Heart right ventricle (tissue), 16 donors: ENCODE measurements around the gene RPA4. TPM values are rescaled to one million over a fixed set of nuclear protein-coding genes. Genes with fewer than 3 reads are reported as not detected.

Source experiments
- ATAC-seq, 8 donors: fragments of 200-7000 bp; cut with Tn5 transposase; one replicate each; pipeline ENCODE4 v1.9.1; 2020; ENCODE audit warnings: mild to moderate bottlenecking in 8 of 8, moderate library complexity in 8 of 8, moderate number of reproducible peaks in 1 of 8
- DNase-seq, 2 donors: peaks; one replicate each; pipeline ENCODE4 v3.0.0-alpha.2; 2020
- H3K27ac ChIP-seq, 10 donors: fragments of 200-600 bp; sonication (generic) in 2 of 10; one replicate each; pipeline versions ENCODE4 v1.5.0 to v1.8.0; 2020 to 2022; ENCODE audit warnings: mild to moderate bottlenecking in 3 of 10
- H3K27me3 ChIP-seq, 7 donors: fragments of 200-600 bp; one replicate each; pipeline ENCODE4 v1.8.0; 2021 to 2022; ENCODE audit warnings: mild to moderate bottlenecking in 2 of 7
- H3K36me3 ChIP-seq, 9 donors: fragments of 200-600 bp; sonication (generic) in 1 of 9; one replicate each; pipeline versions ENCODE4 v1.5.0 to v1.8.0; 2020 to 2022; ENCODE audit warnings: mild to moderate bottlenecking in 2 of 9
- H3K4me1 ChIP-seq, 9 donors: fragments of 200-600 bp; sonication (generic) in 1 of 9; one replicate each; pipeline versions ENCODE4 v1.5.0 to v1.8.0; 2020 to 2022; ENCODE audit warnings: mild to moderate bottlenecking in 4 of 9
- H3K4me3 ChIP-seq, 10 donors: fragments of 200-600 bp; sonication (generic) in 2 of 10; one replicate each; pipeline versions ENCODE4 v1.5.0 to v1.8.0; 2020 to 2022; ENCODE audit warnings: mild to moderate bottlenecking in 7 of 10, moderate library complexity in 2 of 10
- H3K9me3 ChIP-seq, 11 donors: fragments of 200-600 bp in 10 of 11; sonication (generic) in 2 of 11; one replicate each; pipeline versions ENCODE4 v1.5.0 to v1.8.0; 2013 to 2022; ENCODE audit warnings: mild to moderate bottlenecking in 2 of 11, control low read depth in 1 of 11, moderate library complexity in 1 of 11
- WGBS, 2 donors: extraction: QIAGEN DNeasy Blood & Tissue Kit; methylation state at CpG; one replicate each; pipeline ENCODE4 v1.1.7; 2013; ENCODE audit warnings: inconsistent platforms in 1 of 2; 5-methylcytosine and 5-hydroxymethylcytosine counted together
- intact Hi-C, 10 donors: fragments of 100-400 bp; cut with DNase I; formaldehyde crosslinking; loops; one replicate each; pipeline versions ENCODE4 v1.11.1 to v1.14.2; 2022
- polyA plus RNA-seq, 2 donors: library from polyadenylated mRNA; stranded (reverse); fragments of 200-250 nt; gene quantifications; one replicate each; pipeline ENCODE4 v1.2.3, GENCODE V29; 2013
- total RNA-seq, 10 donors: library from RNA; stranded (reverse); fragmentation: NEBNext Ultra II Directional in 3 of 10; extraction: Animal tissue kit (Norgen Biotek cat#: 25700) in 3 of 10; gene quantifications; one replicate each; pipeline versions ENCODE4 v1.2.1 to v1.2.4, GENCODE V29; 2021 to 2023
- TF ChIP-seq, protein P1 (sequence below), 9 donors: fragments of 200-600 bp; sonication (generic) in 2 of 9; IDR thresholded peaks; one replicate each; pipeline versions ENCODE4 v1.5.0 to v1.8.0; 2021 to 2022; ENCODE audit warnings: antibody characterized with exemption in 9 of 9, mild to moderate bottlenecking in 5 of 9, moderate library complexity in 1 of 9
- donor health status: Arrhythmogenic right ventricular cardiomyopathy.
- donor health status: ischemic (EF 13 %, LVEDD 7.1; RV severe dilation, severe dysfunction).
- donor health status: healthy with polysubstance abuse.
- donor health status: DM: no; HTN: yes; CAD: no.
- donor health status: DM: no; HTN: no; CAD: no.
- donor health status: ischemic (EF 25% LVEDD 6.9; RV normal size, moderate dysfunction).
- donor health status: ischemic (EF 25% LVEDD 5.7; RV mildly dilated, moderate dysfunction).
- donor health status: healthy.
- donor health status: DM: yes; HTN: yes; CAD: no.
- donor health status: Ischemic cardiomyopathy.
- donor health status: ischemic (EF 35%, LVEDD 5.7; RV mildly dilated, moderate dysfunction).
- donor health status: nonischemic (EF 11% LVEDD 7.7; RV severe dilation, severe dysfunction).
- donor health status: DM: yes; HTN: yes; CAD: no.
- donor health status: PGD.
- donor health status: ischemic (EF 29% LVEDD 5.4; RV normal size, mild dysfunction).
- donor health status: nonischemic (EF 23%, LVEDD 6.1; RV moderate dilation, normal function).

Gene RPA4
- total and polyA plus RNA-seq, 12 donors, result 0.03 to 0.36 (median 0.16) TPM; not detected in 3

- H3K4me3 ChIP-seq, result no peak overlapping the region
- ATAC-seq (peak in 2 of 8 donors; percentile 35 to 51), DNase-seq (no peak)
- H3K36me3 ChIP-seq, result peaks cover 0 to 1% (median 0%) of the 10 kb centered on the region in 9 donors
- no peak overlapping the region for H3K27ac ChIP-seq
- H3K9me3 ChIP-seq, result no peaks in the 10 kb centered on the region
- TF ChIP-seq, protein P1, sequence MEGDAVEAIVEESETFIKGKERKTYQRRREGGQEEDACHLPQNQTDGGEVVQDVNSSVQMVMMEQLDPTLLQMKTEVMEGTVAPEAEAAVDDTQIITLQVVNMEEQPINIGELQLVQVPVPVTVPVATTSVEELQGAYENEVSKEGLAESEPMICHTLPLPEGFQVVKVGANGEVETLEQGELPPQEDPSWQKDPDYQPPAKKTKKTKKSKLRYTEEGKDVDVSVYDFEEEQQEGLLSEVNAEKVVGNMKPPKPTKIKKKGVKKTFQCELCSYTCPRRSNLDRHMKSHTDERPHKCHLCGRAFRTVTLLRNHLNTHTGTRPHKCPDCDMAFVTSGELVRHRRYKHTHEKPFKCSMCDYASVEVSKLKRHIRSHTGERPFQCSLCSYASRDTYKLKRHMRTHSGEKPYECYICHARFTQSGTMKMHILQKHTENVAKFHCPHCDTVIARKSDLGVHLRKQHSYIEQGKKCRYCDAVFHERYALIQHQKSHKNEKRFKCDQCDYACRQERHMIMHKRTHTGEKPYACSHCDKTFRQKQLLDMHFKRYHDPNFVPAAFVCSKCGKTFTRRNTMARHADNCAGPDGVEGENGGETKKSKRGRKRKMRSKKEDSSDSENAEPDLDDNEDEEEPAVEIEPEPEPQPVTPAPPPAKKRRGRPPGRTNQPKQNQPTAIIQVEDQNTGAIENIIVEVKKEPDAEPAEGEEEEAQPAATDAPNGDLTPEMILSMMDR (IDR thresholded peaks at IDR 0.05), result no peak
- H3K27me3 ChIP-seq, result peaks cover 0 to 9% (median 0%) of the 10 kb centered on the region in 7 donors
- H3K4me1 ChIP-seq, result peaks cover 0 to 4% (median 0%) of the 10 kb centered on the region in 9 donors
- 42 to 73% methylated on average over 1 of the region's 1 CpG for WGBS, 2 donors
- intact Hi-C loops, result no loop called here
These were observed 6.0 kb downstream of the RPA4 start for GRCh38 chrX:96889726-96890125.

DNA sequence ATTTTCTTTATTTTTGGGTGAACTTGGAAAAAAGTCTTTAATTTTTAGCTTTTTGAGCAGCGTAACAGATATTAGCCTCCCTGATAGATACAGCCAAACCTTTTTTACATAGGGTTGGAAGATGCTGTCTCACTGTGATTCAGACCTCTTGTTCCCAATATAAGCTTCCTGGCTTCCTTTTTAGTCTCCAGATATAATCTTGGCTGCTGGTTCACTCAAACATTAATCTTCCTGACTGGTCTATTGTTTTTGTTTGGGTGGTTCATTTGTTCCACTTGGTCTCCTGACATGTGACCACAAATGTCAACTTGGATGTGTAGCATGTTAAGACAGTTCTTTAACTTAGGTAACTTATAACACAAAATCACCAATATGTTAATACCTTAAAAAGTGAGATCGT, 23.0 kb downstream of the RPA4 start:
- no peak overlapping the region for H3K27ac ChIP-seq
- no peaks in the 10 kb centered on the region for H3K36me3 ChIP-seq
- ATAC-seq (peak in 2 of 8 donors; percentile 33 to 48), DNase-seq (no peak)
- 83 to 87% methylated on average over 2 of the region's 2 CpGs for WGBS, 2 donors
- H3K4me3 ChIP-seq, result no peak overlapping the region
- intact Hi-C loops, result no loop called here
- H3K4me1 ChIP-seq, result peaks cover 0 to 24% (median 0%) of the 10 kb centered on the region in 9 donors
- TF ChIP-seq, protein P1 (IDR thresholded peaks at IDR 0.05), result no peak
- H3K27me3 ChIP-seq, result no peaks in the 10 kb centered on the region
- H3K9me3 ChIP-seq, result no peaks in the 10 kb centered on the region

GRCh38 chrX:96907516-96908272, 24.0 kb downstream of the RPA4 start:
- TF ChIP-seq, protein P1 (IDR thresholded peaks at IDR 0.05), result no peak
- Histone ChIP-seq H3K9me3 (no peaks in the 10 kb centered on the region), H3K27ac (peak overlapping the region in 1 of 10 donors; percentile 1), H3K36me3 (no peaks in the 10 kb centered on the region), H3K4me3 (no peak overlapping the region), H3K4me1 (peaks cover 0 to 24% (median 0%) of the 10 kb centered on the region in 9 donors), H3K27me3 (no peaks in the 10 kb centered on the region)
- 46 to 54% methylated on average over 3 of the region's 3 CpGs for whole genome bisulfite sequencing, 2 donors
- intact Hi-C loops, result no loop called here
- no peak for ATAC-seq
- DNase-seq, result no peak

DNA sequence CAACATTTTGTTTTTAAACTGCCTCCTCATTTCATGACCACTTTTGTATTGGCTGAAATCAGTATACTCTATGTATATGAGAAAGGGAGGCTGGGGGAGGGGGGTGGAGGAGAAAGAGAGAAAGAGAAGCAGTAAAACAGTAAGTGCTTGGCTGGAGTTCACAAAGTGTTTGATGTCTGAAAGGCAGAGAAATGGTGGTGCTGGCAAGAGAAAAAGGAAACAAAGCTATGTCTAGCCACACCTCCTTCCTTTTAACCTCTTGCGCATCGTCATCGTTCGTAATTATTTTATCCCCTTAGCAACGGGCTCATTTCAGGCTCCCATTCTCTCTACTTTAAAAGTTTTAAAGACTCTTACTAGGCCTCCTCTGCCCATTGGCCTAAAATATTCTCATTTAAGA, 25.6 kb downstream of the RPA4 start:
- intact Hi-C loops, result no loop called here
- Histone ChIP-seq H3K27ac (no peak overlapping the region), H3K4me3 (no peak overlapping the region), H3K9me3 (no peaks in the 10 kb centered on the region), H3K4me1 (peaks cover 0 to 24% (median 0%) of the 10 kb centered on the region in 9 donors), H3K36me3 (no peaks in the 10 kb centered on the region), H3K27me3 (no peaks in the 10 kb centered on the region)
- TF ChIP-seq, protein P1 (IDR thresholded peaks at IDR 0.05), result no peak
- 86 to 96% methylated on average over 5 of the region's 5 CpGs for WGBS, 2 donors
- DNase-seq, result no peak
- no peak for ATAC-seq
